ENCODE results near the gene FBP1.

DNA sequence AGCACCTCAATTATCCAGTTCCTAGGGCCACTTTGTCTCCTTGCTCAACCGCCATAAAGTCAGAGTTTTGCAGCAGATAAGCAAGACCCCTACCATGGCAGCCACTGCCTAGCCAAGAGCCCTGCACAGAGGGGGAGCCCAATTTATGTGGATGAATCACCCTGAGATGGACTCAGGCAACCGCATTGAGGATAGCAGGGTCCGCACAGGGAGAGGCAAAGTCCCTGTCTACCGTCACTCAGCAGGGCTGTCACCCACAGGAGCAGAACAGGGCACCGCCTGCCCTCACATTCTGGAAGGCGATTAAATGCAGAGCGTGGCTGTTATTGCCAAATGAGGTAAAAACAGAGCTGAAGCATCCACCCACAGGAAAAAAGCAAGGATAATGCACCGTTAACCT is 47.4 kb downstream of the FBP1 start:
- TF ChIP-seq, protein P1, sequence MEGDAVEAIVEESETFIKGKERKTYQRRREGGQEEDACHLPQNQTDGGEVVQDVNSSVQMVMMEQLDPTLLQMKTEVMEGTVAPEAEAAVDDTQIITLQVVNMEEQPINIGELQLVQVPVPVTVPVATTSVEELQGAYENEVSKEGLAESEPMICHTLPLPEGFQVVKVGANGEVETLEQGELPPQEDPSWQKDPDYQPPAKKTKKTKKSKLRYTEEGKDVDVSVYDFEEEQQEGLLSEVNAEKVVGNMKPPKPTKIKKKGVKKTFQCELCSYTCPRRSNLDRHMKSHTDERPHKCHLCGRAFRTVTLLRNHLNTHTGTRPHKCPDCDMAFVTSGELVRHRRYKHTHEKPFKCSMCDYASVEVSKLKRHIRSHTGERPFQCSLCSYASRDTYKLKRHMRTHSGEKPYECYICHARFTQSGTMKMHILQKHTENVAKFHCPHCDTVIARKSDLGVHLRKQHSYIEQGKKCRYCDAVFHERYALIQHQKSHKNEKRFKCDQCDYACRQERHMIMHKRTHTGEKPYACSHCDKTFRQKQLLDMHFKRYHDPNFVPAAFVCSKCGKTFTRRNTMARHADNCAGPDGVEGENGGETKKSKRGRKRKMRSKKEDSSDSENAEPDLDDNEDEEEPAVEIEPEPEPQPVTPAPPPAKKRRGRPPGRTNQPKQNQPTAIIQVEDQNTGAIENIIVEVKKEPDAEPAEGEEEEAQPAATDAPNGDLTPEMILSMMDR (conservative IDR thresholded peaks at IDR 0.05; ENCODE audit: low read length), result no peak
- no peak for TF ChIP-seq EZH2phosphoT487 (IDR thresholded peaks at IDR 0.05; ENCODE audit: borderline replicate concordance)

Data from Loucy (cell line).